22Rv1 (cell line): ENCODE results near the gene DEGS2.

ENCODE experiments used
- ZFX ChIP-seq: fragments of 450-650 bp; IDR thresholded peaks from 2 replicates; pipeline ENCODE4 v1.6.1; 2017; ENCODE audit warnings: antibody characterized with exemption, borderline replicate concordance
- TF ChIP-seq, protein P1 (sequence below): fragments of 450-650 bp; IDR thresholded peaks from 2 replicates; pipeline ENCODE4 v1.5.1; 2017; ENCODE audit warnings: mild to moderate bottlenecking

GRCh38 chr14:100142073-100143040 is 17.1 kb downstream of the DEGS2 start:
- TF ChIP-seq, protein P1, sequence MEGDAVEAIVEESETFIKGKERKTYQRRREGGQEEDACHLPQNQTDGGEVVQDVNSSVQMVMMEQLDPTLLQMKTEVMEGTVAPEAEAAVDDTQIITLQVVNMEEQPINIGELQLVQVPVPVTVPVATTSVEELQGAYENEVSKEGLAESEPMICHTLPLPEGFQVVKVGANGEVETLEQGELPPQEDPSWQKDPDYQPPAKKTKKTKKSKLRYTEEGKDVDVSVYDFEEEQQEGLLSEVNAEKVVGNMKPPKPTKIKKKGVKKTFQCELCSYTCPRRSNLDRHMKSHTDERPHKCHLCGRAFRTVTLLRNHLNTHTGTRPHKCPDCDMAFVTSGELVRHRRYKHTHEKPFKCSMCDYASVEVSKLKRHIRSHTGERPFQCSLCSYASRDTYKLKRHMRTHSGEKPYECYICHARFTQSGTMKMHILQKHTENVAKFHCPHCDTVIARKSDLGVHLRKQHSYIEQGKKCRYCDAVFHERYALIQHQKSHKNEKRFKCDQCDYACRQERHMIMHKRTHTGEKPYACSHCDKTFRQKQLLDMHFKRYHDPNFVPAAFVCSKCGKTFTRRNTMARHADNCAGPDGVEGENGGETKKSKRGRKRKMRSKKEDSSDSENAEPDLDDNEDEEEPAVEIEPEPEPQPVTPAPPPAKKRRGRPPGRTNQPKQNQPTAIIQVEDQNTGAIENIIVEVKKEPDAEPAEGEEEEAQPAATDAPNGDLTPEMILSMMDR: no peak
- TF ChIP-seq ZFX: no peak
